HepG2 (cell line): Measurements from ENCODE around the gene SPATA7.

Experiments used
- REST ChIP-seq, 2 experiments: IDR thresholded peaks; 2 replicates each; pipeline ENCODE4 v1.6.1; 2011 to 2012; ENCODE audit warnings: low read length in 2 of 2, borderline replicate concordance in 1 of 2, low read depth in 1 of 2, mild to moderate bottlenecking in 1 of 2, moderate library complexity in 1 of 2
- ZNF207 ChIP-seq: fragments of 450-650 bp; IDR thresholded peaks from 2 replicates; pipeline ENCODE4 v1.6.1; 2016; ENCODE audit warnings: antibody characterized with exemption, borderline replicate concordance

GRCh38 chr14:88384718-88385117 lies 739 bp upstream of the SPATA7 start:
- TF ChIP-seq ZNF207 (no peak), REST (IDR thresholded peaks at IDR 0.05; ENCODE audit: borderline replicate concordance in 1 of 2, low read depth in 1 of 2, low read length in 2 of 2) (no peak)
